Stimulated activated CD4-positive, alpha-beta T cell treated with anti-CD3 and anti-CD28 coated beads, TNF-alpha, amount 100 ng/mL, for 4 hours (primary cell): ENCODE data around the gene KLF3.

ENCODE experiments used
- DNase-seq, 3 experiments: peaks; one replicate each; pipeline ENCODE4 v3.0.0-alpha.2; 2020; ENCODE audit warnings: low read depth in 3 of 3

KLF3 gene

DNA sequence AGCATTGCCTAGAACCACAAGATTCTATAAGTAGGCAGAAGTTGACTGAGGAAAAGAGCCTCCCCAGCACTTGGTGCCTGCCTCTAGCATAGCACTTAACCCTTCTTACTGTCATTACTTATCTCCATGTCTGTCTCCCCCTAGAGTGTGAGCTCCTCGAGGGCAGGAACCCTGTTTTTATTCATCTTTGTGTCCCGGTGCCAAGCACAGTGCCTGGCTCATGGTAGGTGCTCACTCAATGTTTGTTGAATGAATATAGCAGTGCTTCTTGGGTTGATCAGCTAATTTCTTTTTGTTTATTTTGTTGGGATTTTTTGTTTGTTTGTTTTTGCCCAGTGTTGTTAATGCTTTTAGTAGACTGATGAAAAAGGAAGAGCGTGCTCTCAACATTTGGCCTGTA is 30.3 kb downstream of the KLF3 start:
- DNase-seq = no peak

DNA sequence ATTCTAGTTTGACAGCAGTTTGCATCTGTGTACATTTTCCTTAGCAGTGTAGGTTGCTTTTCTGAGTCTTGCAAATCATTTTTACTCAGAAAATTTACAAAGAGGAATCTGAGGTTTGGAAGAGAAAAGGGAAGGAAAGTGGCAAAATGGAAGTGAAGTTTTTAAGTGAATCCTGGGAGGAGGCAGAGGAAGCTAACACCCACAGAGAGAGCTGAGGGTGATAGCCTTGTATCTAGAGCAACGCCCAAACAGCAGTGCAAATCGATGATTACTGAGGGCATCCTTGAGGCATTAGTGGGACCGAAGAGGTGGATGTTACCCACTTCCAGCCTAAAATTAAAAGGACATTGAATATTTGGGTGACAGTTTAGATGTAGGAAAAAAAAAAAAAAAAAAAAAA is 31.8 kb downstream of the KLF3 start:
- DNase-seq = no peak

DNA sequence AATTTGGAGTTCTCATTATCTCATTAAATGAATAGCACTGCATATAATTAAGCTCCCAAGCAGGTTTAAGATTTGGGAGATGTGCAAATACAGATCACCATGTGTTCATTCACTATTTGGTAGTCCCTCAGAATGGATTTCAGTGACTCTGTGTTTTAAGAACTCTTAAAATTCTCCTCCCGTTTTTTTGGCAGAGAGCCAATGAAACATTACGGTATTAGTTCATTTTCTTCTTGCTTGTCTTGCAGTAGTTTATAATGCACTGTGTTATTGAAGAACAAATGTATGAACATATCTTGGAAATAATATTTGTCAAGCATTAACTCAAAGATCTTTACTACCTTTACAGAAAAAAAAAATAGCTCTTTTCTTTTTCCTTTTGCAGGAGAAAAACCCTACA is 32.7 kb downstream of the KLF3 start:
- DNase-seq = no peak

DNA sequence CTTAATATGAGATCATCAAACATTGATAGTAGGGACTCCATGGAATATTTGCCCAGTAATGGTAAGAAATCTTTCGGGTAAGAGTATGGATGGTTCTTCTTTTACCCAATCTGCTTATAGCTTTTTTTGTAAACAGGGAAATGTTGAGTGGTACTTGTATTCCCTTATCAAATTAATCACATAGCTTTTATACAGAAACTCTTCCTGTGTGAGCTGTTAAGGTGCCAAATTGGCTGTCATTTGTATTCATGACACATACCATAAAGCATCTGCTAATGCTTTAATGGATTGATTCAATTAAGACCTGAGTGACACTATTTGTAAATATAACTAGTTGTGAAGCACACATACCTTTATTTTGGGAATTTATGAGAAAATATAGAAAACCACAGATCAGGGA is 34.2 kb downstream of the KLF3 start:
- DNase-seq = no peak

DNA sequence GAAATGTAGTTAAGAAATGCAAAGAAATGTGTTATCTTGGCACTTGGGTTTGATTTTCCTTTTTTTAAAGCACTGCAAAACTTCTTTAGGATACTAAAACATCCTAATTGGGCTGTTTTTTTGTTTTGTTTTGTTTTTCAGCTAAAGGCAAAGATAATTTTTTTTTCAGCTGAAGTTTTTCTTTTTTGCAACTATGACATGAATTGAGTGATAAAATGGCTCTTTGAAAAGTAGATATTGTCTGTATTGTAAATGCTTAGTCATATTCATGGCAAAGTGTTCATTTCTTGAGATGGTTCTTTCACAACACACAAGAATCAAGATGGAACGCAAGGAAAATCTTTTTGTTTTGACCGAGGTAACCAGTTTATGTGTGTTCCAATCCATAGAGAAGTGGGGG is 35.1 kb downstream of the KLF3 start:
- no peak for DNase-seq

DNA sequence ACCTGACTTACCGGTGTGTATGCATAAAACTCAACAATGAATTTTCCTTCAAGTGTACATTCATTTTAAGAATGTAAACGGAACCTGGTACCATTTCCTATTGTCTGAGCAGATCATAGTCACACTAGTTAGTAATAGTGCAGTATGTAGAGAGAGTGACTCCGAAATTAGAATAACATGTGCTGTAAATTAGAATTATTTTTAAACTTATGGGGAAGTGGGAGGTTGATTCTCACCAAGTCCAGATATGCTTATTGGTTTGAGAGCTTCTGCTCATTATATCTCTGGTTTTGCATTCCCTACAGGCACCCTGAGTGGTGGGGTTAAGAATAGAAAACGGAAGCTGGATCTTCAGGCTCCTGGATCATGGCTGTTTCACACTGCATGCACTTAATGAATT is 39.6 kb downstream of the KLF3 start:
- DNase-seq = no peak

DNA sequence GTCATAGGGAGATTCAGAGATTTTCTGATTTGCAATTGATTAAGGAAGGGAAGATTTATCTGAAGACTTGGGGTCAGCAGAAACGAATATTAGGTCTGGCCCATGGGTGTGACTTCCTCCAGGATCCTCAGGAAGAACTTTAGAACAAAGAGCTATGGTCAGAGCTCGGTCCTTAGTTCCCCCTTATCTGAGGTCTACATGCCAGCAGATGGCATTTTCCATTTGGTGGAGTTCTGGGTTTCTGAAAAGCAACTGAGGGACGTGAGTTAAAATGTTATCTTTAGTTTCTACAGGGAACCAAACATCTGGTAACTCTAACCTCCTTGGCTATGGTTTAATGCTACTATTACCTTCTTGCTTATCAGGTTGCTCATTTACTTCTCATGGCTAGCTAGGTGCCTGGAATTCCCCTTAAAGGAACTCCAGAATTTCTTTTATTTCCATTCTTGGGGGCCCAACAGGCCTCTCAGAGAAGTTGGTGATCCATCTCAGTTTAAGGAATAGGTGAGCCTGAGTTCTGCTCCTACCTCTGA is 40.7 kb downstream of the KLF3 start:
- DNase-seq = no peak

DNA sequence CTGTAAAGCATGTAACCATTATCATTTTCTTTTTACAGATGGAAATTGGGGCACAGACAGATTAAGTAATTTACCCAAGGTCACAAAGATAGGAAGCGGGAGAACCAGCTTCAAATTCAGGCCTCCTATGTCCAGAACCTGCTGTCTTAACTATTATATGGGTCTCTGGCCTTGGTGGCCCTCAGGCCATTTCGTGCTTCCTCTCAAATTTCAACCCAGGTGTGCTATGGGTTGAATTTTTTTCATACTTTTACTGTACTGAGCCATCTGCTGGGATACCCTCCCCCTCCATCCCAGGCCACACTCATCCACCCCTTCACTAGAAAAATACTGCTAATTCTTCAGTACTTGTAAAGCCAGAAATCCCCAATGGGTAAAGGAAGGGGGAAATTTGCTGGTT is 42.3 kb downstream of the KLF3 start:
- no peak for DNase-seq

DNA sequence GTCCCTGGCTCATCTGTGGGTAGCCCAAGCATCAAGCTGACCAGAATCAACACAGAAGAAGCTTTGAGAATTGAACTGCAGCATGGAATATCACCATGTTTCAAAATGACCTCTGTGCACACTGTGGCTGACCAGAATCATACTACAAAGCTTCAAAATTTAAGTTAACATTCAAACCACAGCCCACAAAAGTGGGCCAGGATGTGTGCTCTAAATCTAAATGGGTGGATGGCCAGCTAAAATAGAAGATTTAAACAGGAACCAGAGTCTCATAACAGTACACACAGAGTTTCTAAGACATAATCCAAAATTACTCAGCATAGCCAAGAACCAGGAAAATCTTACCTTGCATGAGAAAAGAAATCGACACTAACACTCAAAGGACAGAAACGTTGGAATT is 46.1 kb downstream of the KLF3 start:
- DNase-seq = no peak

DNA sequence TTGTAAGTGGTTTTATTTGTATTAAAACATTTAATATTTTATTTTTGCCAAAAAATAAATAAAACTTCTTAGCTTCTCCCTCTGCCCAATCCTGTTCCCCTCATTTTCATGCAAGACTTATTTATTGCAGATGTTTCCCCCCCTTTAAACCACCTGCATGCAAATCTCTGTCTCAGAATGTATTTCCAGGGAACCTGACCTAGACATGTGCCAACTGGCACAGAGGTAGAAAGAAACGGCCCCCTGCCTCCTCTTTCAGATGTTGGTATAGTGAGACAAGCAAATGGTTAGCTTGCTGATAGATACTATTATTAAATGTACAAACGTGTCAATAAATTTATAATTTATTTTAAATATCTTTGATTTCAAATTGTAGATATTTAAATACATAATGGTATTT is 47.1 kb downstream of the KLF3 start:
- DNase-seq = no peak

DNA sequence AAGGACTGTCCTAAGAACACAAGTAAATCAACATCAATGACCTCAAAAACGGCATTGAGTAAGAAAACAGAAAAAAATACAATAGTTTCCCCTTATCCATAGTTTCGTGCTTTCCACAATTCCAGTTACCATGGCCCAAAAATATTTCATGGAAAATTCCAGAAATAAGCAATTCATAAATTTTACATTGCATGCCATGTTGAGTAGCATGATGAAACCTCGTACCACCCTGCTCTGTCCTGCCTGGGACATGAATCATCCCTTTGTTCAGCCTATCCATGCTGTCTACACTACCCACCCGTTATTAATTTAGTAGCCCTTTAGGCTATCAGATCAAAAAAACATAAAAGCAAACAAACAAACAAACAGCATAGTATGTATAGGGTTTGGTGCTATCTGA is 51.1 kb downstream of the KLF3 start:
- no peak for DNase-seq

DNA sequence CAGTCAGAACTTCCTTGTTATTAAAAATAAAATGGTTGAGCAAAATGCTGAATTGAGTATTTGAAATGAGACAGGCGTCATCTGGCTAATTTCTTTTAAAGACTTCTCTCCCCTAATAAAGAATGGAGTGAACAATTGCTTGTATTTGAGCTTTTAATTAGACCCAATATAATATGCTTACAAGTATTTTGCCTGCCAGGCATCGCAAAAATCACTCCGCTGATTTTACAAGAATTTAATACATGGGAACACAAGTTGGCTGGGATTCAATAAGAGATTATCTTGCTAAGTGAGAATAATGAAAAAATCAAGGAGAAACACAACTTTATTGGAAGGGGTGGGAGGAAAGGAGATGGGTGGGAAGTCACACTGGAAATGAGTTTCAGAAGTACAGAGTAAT is 52.3 kb downstream of the KLF3 start:
- no peak for DNase-seq

DNA sequence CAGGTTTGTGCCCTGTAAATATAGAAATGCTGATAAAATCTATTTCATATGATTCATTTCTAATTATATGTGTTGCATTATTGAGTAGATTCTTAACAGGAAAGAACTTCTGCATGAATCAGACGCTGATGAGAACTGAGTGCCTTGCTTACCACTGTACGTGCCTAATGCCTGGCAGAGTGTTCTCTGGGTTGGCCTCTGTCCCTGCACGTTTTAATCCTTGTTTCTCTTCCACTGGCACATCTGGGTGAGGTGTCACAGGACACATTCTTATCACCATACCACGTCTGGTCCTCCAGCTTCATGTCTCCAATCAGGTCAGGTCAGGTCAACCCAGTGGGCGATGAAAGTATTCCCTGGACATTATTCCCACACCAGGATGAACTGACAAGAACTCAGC is 53.6 kb downstream of the KLF3 start:
- no peak for DNase-seq

DNA sequence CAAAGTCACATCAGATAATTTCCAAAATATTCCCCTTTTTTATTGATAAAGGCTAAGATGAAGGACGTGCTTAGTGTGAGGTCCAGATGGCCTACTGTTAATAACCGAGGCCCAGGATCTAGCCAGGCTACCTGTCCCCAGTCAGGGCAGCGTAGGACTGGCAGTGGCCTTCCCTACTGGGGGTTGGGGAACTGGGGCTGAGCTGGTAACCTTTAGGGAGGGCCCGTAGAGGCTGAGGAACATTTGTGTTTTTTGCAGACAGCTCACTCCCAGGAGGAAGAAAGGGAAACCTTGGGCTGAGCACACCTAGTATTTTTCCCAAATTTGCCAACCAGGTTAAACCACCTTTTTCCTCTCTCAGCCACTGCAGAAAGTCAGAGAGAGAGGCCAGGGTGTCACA is 59.1 kb downstream of the KLF3 start:
- DNase-seq = no peak

DNA sequence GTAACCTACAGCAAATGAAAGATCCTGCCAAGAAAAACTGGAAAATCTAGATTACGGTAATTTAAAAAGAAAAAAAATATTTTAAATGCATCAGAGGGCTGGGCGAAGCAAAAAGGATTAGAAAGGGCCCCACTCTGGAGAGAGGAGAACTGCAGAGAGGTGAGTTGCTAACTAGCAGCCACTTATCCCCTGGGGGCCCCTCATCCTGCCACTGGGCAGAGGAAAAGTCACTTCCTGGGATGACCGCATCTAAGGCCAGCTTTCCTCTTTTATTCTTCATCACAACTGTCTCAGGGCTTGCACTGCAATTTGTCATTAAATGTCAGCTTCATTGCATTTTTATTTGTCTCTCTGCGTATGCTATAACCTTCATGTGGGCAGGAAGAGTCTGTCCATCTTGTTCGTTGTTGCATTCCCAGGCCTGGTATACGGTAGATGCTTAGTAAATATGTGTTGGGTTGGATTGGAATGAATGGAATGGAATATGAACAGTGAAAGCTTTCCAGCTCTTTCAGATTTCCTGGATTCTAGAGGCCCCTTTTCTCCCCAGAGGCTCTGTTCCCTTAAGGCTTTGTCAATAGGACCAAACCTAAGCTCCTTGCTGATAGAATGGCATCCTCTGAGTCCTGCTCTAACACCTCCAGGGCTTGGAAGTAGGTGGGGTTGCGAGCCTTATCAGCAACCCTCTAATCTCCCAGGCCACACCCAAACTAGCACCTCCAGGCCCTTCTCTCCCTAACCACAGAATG is 59.9 kb downstream of the KLF3 start:
- no peak for DNase-seq

DNA sequence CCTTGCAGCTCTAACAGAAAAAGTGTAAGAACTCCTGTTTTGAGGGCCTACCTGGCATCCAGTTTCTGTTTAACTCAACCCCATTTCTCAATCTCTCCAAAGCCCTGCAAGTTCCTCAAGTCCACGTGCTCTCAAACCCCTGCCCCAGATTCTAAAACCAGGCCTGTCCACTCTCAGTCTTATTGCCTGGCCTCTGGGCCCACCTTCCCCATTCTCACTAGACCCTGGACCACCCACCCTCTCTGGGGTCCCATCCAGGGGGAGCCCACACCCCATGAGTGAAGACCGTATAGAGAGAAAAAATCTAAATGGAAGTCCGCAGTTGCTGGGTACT is 60.4 kb downstream of the KLF3 start:
- DNase-seq = no peak

DNA sequence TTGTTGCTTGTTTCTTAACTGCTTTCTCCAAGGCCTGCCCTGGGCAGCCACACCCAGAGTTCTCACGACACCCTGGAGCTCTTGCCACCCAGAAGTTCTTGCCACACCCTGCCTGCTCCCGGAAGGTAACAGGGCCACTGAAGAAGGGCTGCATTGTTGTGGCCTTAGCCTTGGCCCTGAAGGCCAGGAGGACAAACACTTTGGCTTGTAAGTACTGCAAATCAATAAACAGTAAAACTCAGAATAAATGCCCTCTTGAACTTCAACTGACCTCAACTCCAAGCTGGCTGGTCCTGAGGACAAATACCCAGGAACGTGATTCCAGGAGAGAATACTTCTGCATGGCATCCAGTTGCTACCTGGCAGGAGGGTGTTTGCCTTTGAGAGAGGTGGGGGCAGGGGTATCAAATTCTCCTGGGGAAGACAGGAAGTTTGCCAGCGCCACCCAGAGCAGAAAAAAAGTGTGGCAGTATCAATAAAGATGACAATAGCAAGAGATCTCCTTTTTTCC is 64.7 kb downstream of the KLF3 start:
- DNase-seq = no peak

DNA sequence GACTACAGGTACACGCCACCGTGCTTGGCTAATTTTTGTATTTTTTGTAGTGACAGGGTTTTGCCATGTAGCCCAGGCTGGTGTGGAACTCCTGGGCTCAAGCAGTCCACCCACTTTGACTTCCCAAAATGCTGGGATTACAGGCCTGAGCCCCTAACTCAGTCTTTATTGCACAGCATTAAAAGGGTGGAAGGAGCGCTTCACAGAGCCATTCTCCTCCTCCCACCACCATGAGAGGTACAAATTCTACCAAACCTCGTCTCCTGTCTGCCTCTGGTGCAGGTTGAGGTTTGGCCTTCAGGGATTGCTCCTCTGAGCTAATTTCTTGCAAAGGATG is 66.5 kb downstream of the KLF3 start:
- DNase-seq = no peak

DNA sequence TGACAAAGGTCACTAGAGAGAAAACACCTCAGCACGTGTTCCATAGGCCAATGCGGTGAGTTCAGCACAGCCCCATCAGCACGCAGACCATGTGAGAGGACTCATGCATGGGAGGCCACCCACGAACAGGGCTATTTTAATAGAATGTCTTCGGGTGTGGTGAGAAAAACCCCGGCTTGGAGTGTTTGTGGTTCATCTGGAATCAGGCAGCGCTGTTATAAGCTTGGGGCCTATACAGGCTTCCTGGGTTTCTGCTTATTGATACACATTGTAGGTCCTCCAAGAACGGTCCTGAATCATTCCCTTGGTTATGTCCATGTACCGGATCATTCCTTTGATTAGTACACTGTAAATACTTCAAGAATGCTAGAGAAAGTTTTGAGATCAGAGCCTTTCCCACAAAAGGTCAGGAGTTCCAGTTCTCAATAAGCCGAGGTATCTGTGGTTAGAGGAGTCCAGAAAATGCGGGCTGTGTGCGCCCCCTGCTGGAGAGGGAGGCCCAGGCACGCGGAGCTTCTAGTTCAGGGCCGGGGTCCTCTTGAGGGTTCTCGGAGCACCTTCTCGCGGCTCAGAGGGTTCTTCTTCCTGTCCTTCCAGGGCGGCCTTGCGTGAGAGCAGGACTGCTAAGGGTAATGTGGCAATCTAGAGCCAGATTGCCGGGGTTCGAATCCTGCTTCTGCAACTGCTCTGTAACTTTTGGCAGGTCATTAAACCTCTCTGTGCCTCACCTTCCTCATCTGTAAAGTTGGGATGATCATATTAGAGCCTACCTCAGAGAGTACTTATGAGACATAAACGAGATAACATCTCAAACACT is 67.0 kb downstream of the KLF3 start:
- peak; percentile 70 to 80 (median 71) for DNase-seq

DNA sequence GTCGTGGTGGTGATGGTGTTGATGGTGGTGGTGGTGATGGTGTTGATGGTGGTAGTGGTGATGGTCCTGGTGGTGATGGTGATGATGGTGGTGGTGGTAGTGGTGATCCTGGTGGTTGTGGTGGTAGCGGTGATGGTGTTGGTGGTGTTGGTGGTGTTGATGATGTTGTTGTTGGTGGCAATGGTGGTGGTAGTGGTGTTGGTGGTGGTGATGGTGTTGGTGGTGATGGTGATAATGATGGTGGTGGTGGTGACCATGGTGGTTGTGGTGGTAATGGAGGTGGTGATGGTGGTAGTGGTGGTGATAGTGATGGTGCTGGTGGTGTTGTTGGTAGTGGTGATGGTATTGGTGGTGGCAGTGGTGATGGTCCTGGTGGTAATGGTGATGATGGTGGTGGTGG is 69.7 kb downstream of the KLF3 start:
- DNase-seq = no peak

DNA sequence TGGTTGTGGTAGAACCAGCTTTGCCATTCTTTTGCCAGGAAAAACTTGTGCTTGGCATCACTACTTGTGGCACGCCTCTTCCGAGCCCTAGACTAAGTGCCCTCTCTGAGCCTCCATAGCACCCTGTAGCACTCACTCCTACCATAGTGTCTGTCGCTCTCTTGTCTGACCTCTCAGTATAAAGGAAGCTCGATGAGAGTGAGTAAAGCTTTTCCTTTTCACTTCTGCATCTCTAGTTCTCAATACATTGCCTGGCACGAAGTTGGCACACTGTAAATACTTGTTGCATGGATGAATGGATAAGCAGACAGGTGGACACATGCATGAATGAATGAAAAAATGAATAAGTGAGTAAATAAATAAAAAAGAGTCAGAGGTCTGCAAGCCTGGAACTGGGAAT is 70.4 kb downstream of the KLF3 start:
- DNase-seq = no peak

DNA sequence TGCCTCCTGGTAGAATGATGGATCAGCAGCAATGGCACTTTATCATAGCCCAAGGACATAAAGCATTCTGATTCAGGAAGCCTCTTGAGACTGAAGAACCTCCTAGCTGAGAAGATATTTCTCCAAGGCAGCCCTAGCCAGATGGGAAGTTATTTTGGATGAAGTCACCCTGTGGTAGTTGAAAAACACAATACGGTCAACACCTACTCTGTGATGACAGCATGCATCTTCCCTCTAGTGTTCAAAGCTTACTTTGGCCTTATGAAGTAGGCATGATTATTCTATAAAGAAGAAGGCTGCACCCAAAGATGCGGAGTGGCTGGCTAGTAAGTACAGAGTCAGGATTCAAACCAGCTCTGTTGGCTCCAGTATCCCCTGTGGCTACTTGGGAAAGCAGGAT is 70.9 kb downstream of the KLF3 start:
- no peak for DNase-seq

DNA sequence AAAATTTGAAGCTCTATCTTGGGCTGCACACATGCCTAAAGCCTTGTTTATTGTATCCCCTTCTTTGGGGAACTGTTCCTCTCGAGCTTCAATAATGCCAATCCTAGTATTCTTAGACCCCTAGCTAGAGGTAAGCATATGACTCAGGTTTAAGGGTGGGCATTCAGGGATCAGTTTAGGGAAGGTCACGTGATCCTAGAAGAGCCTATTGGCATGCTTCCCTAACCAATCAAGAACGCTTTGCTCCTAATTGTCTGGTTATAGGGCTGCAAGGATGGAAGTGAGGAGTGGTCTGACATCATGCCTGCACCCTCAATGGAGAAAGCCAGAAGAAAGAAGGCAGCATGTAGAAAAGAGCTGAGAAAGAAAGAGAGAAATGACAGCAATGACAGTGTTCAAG is 71.9 kb downstream of the KLF3 start:
- no peak for DNase-seq
